ENCODE results near the gene SPOP.
"Not testable (repeated sequence)": the region's sequence is repeated elsewhere in the genome, so short reads cannot be mapped to it uniquely, and the experiment has no call there.

GRCh38 chr17:49550764-49551163, 127.1 kb downstream of the SPOP start:
- not testable (repeated sequence) for TF ChIP-seq CTCF, POLR2A (IDR thresholded peaks at IDR 0.05)
